ENCODE data around the gene TOR4A.

DNA sequence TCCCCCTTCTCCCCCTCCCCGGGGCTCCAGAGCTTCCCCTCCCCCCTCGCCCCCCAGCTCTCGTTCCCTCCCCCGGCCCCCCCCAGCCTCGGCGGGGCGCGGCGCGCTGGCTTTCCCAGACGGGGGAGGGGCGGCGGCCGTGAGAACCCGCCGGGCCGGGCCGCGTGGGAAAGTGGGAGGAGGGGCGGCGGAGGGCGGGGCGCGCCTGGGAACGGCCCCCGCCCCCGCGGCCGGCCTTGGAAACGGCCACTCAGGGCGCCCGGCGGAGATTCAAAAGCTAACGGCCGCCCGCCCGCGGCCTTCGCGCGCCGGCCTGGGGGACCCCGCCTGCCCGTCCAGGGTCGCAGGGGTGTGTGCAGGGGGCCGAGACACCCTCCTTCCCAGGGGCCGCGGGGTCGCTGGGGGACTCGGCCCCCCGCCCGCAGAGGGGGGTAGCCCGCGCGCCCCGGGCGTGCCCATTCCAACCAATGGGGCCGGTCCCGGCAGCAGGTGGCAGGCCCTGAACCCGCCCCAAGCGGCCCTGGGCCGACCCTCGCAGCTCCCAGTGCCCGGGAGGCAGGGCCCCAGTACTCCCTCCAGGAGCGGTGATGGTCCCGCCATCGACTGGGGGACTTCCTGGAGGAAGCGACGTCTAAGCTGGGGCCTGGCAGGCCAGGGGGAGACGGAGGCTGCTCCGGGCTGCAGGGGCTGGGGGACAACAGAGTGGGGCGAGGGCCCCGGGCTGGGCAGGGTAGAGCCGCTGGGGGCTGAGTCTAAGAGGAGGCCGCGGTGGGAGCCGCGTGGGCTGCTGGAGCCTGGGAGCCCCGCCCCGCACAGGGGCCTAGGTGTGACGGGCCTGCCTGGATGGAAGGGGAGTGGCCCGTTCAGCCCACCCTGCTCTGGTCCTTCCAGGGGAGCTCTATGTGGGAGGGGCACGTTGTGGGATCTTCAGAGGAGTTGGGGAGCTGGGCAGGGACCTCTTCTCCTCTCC, 38.8 kb downstream of the TOR4A start:
- TF ChIP-seq POLR2AphosphoS5 (IDR thresholded peaks at IDR 0.05; ENCODE audit: low read depth, low read length) (no peak), TAF1 (IDR thresholded peaks at IDR 0.05; ENCODE audit: borderline replicate concordance, insufficient read depth, low read length) (no peak), SIN3A (IDR thresholded peaks at IDR 0.05; ENCODE audit: borderline replicate concordance, insufficient read depth, low read length) (no peak), FOXP2 (optimal IDR thresholded peaks at IDR 0.05; ENCODE audit: borderline replicate concordance, extremely low read depth, extremely low read length, insufficient read depth) (no peak)
- TF ChIP-seq, protein P1, sequence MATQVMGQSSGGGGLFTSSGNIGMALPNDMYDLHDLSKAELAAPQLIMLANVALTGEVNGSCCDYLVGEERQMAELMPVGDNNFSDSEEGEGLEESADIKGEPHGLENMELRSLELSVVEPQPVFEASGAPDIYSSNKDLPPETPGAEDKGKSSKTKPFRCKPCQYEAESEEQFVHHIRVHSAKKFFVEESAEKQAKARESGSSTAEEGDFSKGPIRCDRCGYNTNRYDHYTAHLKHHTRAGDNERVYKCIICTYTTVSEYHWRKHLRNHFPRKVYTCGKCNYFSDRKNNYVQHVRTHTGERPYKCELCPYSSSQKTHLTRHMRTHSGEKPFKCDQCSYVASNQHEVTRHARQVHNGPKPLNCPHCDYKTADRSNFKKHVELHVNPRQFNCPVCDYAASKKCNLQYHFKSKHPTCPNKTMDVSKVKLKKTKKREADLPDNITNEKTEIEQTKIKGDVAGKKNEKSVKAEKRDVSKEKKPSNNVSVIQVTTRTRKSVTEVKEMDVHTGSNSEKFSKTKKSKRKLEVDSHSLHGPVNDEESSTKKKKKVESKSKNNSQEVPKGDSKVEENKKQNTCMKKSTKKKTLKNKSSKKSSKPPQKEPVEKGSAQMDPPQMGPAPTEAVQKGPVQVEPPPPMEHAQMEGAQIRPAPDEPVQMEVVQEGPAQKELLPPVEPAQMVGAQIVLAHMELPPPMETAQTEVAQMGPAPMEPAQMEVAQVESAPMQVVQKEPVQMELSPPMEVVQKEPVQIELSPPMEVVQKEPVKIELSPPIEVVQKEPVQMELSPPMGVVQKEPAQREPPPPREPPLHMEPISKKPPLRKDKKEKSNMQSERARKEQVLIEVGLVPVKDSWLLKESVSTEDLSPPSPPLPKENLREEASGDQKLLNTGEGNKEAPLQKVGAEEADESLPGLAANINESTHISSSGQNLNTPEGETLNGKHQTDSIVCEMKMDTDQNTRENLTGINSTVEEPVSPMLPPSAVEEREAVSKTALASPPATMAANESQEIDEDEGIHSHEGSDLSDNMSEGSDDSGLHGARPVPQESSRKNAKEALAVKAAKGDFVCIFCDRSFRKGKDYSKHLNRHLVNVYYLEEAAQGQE (IDR thresholded peaks at IDR 0.05; ENCODE audit: insufficient read depth in 1 of 2, low read depth in 2 of 2, low read length in 2 of 2), result no peak

Data from PFSK-1 (cell line).